Astrocyte (in vitro differentiated cells and primary cell): ENCODE measurements around the gene NANOS2. TPM values are rescaled to one million over a fixed set of nuclear protein-coding genes. Genes with fewer than 3 reads are reported as not detected.
A peak's percentile ranks its signal among the peaks of the same experiment; 100 is the strongest.

Experiments used
- DNase-seq: peaks from one replicate; pipeline ENCODE4 v3.0.0-alpha.2; 2010; ENCODE audit warnings: low read depth
- FAIRE-seq: peaks from 2 replicates; lab custom pipeline; 2011; peaks lifted over from hg19 to GRCh38; lab: Jason Lieb, UNC
- H2AFZ ChIP-seq: 2 replicates; pipeline ENCODE4 v1.6.0; 2012; ENCODE audit warnings: low read depth, low read length, inconsistent platforms
- H3K27ac ChIP-seq: 2 replicates; pipeline ENCODE4 v1.5.1; 2011; ENCODE audit warnings: low read depth, low read length, inconsistent platforms
- H3K27me3 ChIP-seq: 2 replicates; pipeline ENCODE4 v1.6.0; 2011; ENCODE audit warnings: low read length, inconsistent platforms; ENCODE audit not compliant: insufficient read depth
- H3K36me3 ChIP-seq: 2 replicates; pipeline ENCODE4 v1.5.1; 2011; ENCODE audit warnings: low read length, inconsistent platforms; ENCODE audit not compliant: insufficient read depth
- H3K4me1 ChIP-seq: 2 replicates; pipeline ENCODE4 v1.5.1; 2011; ENCODE audit warnings: low read length, inconsistent platforms; ENCODE audit not compliant: insufficient read depth
- H3K4me2 ChIP-seq: 2 replicates; pipeline ENCODE4 v1.6.0; 2012; ENCODE audit warnings: low read length, inconsistent platforms
- H3K4me3 ChIP-seq: 2 replicates; pipeline ENCODE4 v1.5.1; 2011; ENCODE audit warnings: low read depth, mild to moderate bottlenecking, low read length, inconsistent platforms; ENCODE audit not compliant: insufficient read depth
- H3K79me2 ChIP-seq: 2 replicates; pipeline ENCODE4 v1.6.0; 2012; ENCODE audit warnings: mild to moderate bottlenecking, low read length, inconsistent platforms; ENCODE audit not compliant: insufficient read depth
- H3K9ac ChIP-seq: 2 replicates; pipeline ENCODE4 v1.6.0; 2012; ENCODE audit warnings: mild to moderate bottlenecking, low read length, inconsistent platforms
- H3K9me3 ChIP-seq: 2 replicates; pipeline ENCODE4 v1.5.1; 2012; ENCODE audit warnings: low read depth, mild to moderate bottlenecking, low read length, inconsistent platforms; ENCODE audit not compliant: insufficient read depth
- H4K20me1 ChIP-seq: 2 replicates; pipeline ENCODE4 v1.6.0; 2012; ENCODE audit warnings: low read length, inconsistent platforms; ENCODE audit not compliant: insufficient read depth
- H3K27ac Mint-ChIP-seq: one replicate; pipeline ENCODE4 v1.8.0; 2021; ENCODE audit warnings: mild to moderate bottlenecking, mixed read lengths; ENCODE audit not compliant: unreplicated experiment
- H3K27me3 Mint-ChIP-seq: one replicate; pipeline ENCODE4 v1.8.0; 2021; ENCODE audit warnings: low read depth, mixed read lengths; ENCODE audit not compliant: unreplicated experiment
- H3K36me3 Mint-ChIP-seq: one replicate; pipeline ENCODE4 v1.8.0; 2021; ENCODE audit warnings: low read depth, mixed read lengths; ENCODE audit not compliant: unreplicated experiment
- H3K4me1 Mint-ChIP-seq: one replicate; pipeline ENCODE4 v1.8.0; 2021; ENCODE audit warnings: low read depth, mixed read lengths; ENCODE audit not compliant: unreplicated experiment
- H3K4me3 Mint-ChIP-seq: one replicate; pipeline ENCODE4 v1.8.0; 2021; ENCODE audit warnings: mild to moderate bottlenecking, moderate library complexity, mixed read lengths; ENCODE audit not compliant: unreplicated experiment
- H3K9me3 Mint-ChIP-seq: one replicate; pipeline ENCODE4 v1.8.0; 2021; ENCODE audit warnings: mild to moderate bottlenecking, mixed read lengths; ENCODE audit not compliant: unreplicated experiment
- CTCF ChIP-seq: IDR thresholded peaks from 2 replicates; pipeline ENCODE4 v1.5.1; 2011; ENCODE audit warnings: low read depth, mild to moderate bottlenecking, inconsistent platforms, low read length, moderate library complexity; ENCODE audit not compliant: insufficient read depth
- EZH2 ChIP-seq: IDR thresholded peaks from 2 replicates; pipeline ENCODE4 v1.6.1; 2012; ENCODE audit warnings: mild to moderate bottlenecking, low read length, inconsistent platforms; ENCODE audit not compliant: insufficient read depth
- total RNA-seq: library from RNA; stranded (reverse); gene quantifications from 2 replicates; pipeline ENCODE4 v1.2.1, GENCODE V29; 2021

The NANOS2 gene
- total RNA-seq, 1 donor from 2014 or later, result not detected

GRCh38 chr19:45922281-45922680 is 7.7 kb upstream of the NANOS2 start:
- no peak for TF ChIP-seq EZH2
- no peak for TF ChIP-seq CTCF

GRCh38 chr19:45920458-45920857 is 5.9 kb upstream of the NANOS2 start:
- DNase-seq (no peak), FAIRE-seq (no peak)
- Mint-ChIP-seq H3K9me3 (peaks cover 1% of the 10 kb centered on the region), H3K4me1 (no peaks in the 10 kb centered on the region), H3K27me3 (no peaks in the 10 kb centered on the region), H3K4me3 (no peak overlapping the region), H3K36me3 (no peaks in the 10 kb centered on the region), H3K27ac (no peak overlapping the region)
- H3K36me3 ChIP-seq, result no peaks in the 10 kb centered on the region
- H3K27ac ChIP-seq, result no peak overlapping the region
- H3K27me3 ChIP-seq, result peaks cover 19% of the 10 kb centered on the region
- H3K9ac ChIP-seq, result no peak overlapping the region
- H3K4me1 ChIP-seq, result no peaks in the 10 kb centered on the region
- H3K4me3 ChIP-seq, result no peak overlapping the region
- no peaks in the 10 kb centered on the region for H3K9me3 ChIP-seq
- no peaks in the 10 kb centered on the region for H3K79me2 ChIP-seq
- H4K20me1 ChIP-seq, result no peaks in the 10 kb centered on the region
- H3K4me2 ChIP-seq, result no peak overlapping the region
- TF ChIP-seq EZH2, result no peak
- TF ChIP-seq CTCF, result no peak
- H2AFZ ChIP-seq, result no peak overlapping the region

More at GRCh38 chr19:45922281-45922680, 7.7 kb upstream of the NANOS2 start:
- FAIRE-seq, result no peak
- Histone ChIP-seq H4K20me1 (no peaks in the 10 kb centered on the region), H3K4me2 (no peak overlapping the region), H3K9ac (no peak overlapping the region), H3K79me2 (no peaks in the 10 kb centered on the region), H3K36me3 (no peaks in the 10 kb centered on the region), H2AFZ (no peak overlapping the region), H3K4me3 (no peak overlapping the region), H3K4me1 (no peaks in the 10 kb centered on the region), H3K27me3 (peaks cover 17% of the 10 kb centered on the region), H3K9me3 (no peaks in the 10 kb centered on the region), H3K27ac (no peak overlapping the region)
- no peak for DNase-seq
- H3K27ac Mint-ChIP-seq, result no peak overlapping the region
- peaks cover 2% of the 10 kb centered on the region for H3K36me3 Mint-ChIP-seq
- H3K4me3 Mint-ChIP-seq, result peak overlapping the region; percentile 54
- H3K27me3 Mint-ChIP-seq, result no peaks in the 10 kb centered on the region
- peaks cover 1% of the 10 kb centered on the region for H3K9me3 Mint-ChIP-seq
- no peaks in the 10 kb centered on the region for H3K4me1 Mint-ChIP-seq

GRCh38 chr19:45919678-45920077 is 5.1 kb upstream of the NANOS2 start:
- Mint-ChIP-seq H3K27ac (peak overlapping the region; percentile 47), H3K36me3 (no peaks in the 10 kb centered on the region)
- no peak for FAIRE-seq

More at GRCh38 chr19:45919678-45920077, 5.1 kb upstream of the NANOS2 start:
- Histone ChIP-seq H3K9ac (no peak overlapping the region), H4K20me1 (no peaks in the 10 kb centered on the region), H3K27ac (no peak overlapping the region), H3K36me3 (no peaks in the 10 kb centered on the region), H3K79me2 (no peaks in the 10 kb centered on the region), H3K4me1 (no peaks in the 10 kb centered on the region), H3K9me3 (no peaks in the 10 kb centered on the region), H3K4me2 (no peak overlapping the region), H2AFZ (no peak overlapping the region), H3K27me3 (peaks cover 19% of the 10 kb centered on the region), H3K4me3 (no peak overlapping the region)
- no peak for DNase-seq
- Mint-ChIP-seq H3K4me3 (no peak overlapping the region), H3K27me3 (no peaks in the 10 kb centered on the region), H3K9me3 (peaks cover 1% of the 10 kb centered on the region), H3K4me1 (no peaks in the 10 kb centered on the region)
- TF ChIP-seq CTCF, result no peak
